ENCODE measurements around the gene CCL22. TPM values are rescaled to one million over a fixed set of nuclear protein-coding genes. Genes with fewer than 3 reads are reported as not detected.

CCL22 gene
- total and polyA plus RNA-seq, 3 donors from 2014 or later: 0.65 TPM; not detected in 2

DNA sequence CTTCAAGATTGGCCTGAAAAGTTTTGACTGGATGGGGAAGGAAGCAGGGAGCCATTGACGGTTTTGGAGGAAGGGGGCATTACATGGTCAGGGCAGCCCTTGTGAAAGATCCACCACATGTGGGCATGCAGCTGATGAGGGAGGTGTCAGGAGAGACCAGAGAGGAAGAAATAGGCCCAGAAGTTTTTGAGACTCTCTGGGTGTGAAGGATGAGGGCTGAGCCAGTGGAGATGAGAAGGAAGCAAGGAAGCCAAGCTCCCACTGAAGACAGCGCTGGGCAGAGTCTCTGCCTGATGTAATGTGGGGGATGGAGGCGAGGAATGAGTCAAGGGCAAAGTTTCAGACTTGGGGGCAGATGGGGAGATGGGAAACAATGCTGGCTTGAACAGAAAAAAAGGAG is 46.5 kb downstream of the CCL22 start:
- intact Hi-C loops (cut with DNase I; ENCODE audit: low total_unique reads): no loop called here
- Histone ChIP-seq H3K4me1 (no peaks in the 10 kb centered on the region), H3K9me3 (no peaks in the 10 kb centered on the region), H3K27ac (no peak overlapping the region), H3K27me3 (no peaks in the 10 kb centered on the region), H3K4me3 (no peak overlapping the region), H3K36me3 (ENCODE audit: low read depth, missing control alignments) (no peaks in the 10 kb centered on the region)
- TF ChIP-seq, protein P1, sequence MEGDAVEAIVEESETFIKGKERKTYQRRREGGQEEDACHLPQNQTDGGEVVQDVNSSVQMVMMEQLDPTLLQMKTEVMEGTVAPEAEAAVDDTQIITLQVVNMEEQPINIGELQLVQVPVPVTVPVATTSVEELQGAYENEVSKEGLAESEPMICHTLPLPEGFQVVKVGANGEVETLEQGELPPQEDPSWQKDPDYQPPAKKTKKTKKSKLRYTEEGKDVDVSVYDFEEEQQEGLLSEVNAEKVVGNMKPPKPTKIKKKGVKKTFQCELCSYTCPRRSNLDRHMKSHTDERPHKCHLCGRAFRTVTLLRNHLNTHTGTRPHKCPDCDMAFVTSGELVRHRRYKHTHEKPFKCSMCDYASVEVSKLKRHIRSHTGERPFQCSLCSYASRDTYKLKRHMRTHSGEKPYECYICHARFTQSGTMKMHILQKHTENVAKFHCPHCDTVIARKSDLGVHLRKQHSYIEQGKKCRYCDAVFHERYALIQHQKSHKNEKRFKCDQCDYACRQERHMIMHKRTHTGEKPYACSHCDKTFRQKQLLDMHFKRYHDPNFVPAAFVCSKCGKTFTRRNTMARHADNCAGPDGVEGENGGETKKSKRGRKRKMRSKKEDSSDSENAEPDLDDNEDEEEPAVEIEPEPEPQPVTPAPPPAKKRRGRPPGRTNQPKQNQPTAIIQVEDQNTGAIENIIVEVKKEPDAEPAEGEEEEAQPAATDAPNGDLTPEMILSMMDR (IDR thresholded peaks at IDR 0.05): no peak
- TF ChIP-seq POLR2A (IDR thresholded peaks at IDR 0.05): no peak
- DNase-seq: no peak
- WGBS, 2 donors: 62 to 83% methylated on average over 3 of the region's 3 CpGs

DNA sequence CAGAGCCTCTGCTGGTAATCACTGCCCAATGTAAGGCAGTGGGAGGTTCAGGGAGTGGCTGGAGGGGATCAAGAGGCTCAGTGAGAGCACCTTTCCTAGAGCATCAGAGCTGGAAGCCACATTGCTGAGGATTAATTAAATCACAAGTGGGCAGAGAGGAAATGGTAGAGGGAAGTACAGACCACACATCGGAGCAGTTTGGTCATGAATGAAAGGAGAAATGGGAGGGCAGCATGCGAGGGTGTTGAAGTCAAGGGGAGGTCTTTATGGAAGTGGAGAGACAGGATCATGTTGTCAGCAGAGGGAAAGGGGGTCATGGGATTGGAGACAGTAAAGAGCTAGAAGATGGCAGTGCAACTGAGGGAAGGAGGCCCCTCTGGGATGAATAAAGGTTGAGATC is 48.3 kb downstream of the CCL22 start:
- DNase-seq: no peak
- TF ChIP-seq POLR2A (IDR thresholded peaks at IDR 0.05): no peak
- TF ChIP-seq, protein P1 (IDR thresholded peaks at IDR 0.05): no peak
- Histone ChIP-seq H3K4me1 (no peaks in the 10 kb centered on the region), H3K27me3 (no peaks in the 10 kb centered on the region), H3K4me3 (no peak overlapping the region), H3K36me3 (ENCODE audit: low read depth, missing control alignments) (no peaks in the 10 kb centered on the region), H3K9me3 (no peaks in the 10 kb centered on the region), H3K27ac (no peak overlapping the region)
- WGBS, 2 donors: 78 to 79% methylated on average over 2 of the region's 2 CpGs
- intact Hi-C loops (cut with DNase I; ENCODE audit: low total_unique reads): no loop called here

DNA sequence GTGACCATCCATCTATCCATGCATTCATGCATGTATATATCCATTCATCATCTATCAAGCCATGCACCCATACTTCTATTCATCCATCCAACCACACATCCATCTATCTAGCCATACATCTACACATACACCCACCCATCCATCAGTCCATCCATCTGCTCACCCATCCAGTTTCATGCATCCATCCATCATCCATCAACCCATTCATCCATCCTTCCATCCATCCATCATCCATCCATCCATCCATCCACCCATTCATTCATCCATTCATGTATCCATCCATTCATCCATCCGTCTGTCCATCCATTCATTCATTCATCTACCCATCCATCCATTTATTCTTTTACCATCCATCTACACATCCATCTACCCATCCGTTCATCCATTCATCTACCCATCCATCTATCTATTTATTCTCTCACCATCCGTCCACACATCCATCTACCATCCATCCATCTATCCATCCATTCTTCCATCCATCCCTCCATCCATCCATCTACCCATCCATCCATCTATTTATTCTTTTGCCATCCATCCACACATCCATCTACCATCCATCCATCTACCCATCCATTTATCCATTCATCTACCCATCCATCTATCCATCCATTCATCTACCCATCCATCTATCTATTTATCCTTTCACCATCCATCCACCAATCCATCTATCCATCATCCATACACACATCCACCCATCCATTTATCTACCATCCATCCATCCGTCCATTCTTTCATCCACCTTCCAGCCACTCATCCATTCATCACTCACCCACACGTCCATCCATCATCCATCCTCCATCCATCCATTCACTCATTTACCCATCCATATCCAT is 49.2 kb downstream of the CCL22 start:
- H3K4me3 ChIP-seq: no peak overlapping the region
- H3K27ac ChIP-seq: no peak overlapping the region
- no peaks in the 10 kb centered on the region for H3K27me3 ChIP-seq
- intact Hi-C loops (cut with DNase I; ENCODE audit: low total_unique reads): no loop called here
- no peaks in the 10 kb centered on the region for H3K36me3 ChIP-seq (ENCODE audit: low read depth, missing control alignments)
- TF ChIP-seq, protein P1 (IDR thresholded peaks at IDR 0.05): no peak
- no peak for TF ChIP-seq POLR2A (IDR thresholded peaks at IDR 0.05)
- WGBS, 2 donors: 91 to 92% methylated on average over 5 of the region's 5 CpGs
- DNase-seq: no peak
- no peaks in the 10 kb centered on the region for H3K4me1 ChIP-seq
- H3K9me3 ChIP-seq: no peaks in the 10 kb centered on the region

DNA sequence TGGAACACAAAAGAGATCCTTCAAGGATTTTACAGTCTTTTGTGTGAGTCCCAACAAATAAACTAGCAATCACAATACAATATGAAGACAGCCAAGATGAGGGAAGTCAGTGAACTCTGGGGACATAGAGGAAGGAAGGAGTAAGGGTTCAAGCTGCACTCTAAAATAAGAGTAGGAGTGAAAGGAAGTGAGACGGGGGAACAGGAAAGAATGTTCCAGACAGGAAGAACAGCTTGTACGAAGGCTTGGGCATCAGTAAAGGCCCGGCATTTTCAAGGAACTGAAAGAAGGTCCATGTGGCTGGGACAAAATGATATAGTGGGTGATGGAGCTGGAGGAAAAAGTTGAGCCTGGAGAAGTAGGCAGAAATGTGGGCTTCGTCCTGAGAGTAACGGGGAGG is 50.5 kb downstream of the CCL22 start:
- intact Hi-C loops (cut with DNase I; ENCODE audit: low total_unique reads): no loop called here
- no peak for DNase-seq
- 66 to 69% methylated on average over 5 of the region's 5 CpGs for WGBS, 2 donors

More for the DNA sequence above, 50.5 kb downstream of the CCL22 start:
- Histone ChIP-seq H3K4me3 (no peak overlapping the region), H3K4me1 (no peaks in the 10 kb centered on the region), H3K27me3 (no peaks in the 10 kb centered on the region), H3K27ac (no peak overlapping the region), H3K9me3 (no peaks in the 10 kb centered on the region), H3K36me3 (ENCODE audit: low read depth, missing control alignments) (no peaks in the 10 kb centered on the region)
- TF ChIP-seq, protein P1 (IDR thresholded peaks at IDR 0.05): no peak

Measured in testis (tissue), 3 donors.